HG02970 (cell line): ENCODE results near the gene ARHGEF11.

ENCODE experiments used
- ATAC-seq: cut with Tn5 transposase; IDR thresholded peaks from one replicate; pipeline ENCODE4 v1.9.1; 2021; ENCODE audit warnings: mild to moderate bottlenecking, moderate library complexity, moderate number of reproducible peaks; ENCODE audit not compliant: unreplicated experiment, low FRiP score

Gene ARHGEF11

GRCh38 chr1:157004806-157005205, 40.7 kb downstream of the ARHGEF11 start:
- ATAC-seq, result no peak

DNA sequence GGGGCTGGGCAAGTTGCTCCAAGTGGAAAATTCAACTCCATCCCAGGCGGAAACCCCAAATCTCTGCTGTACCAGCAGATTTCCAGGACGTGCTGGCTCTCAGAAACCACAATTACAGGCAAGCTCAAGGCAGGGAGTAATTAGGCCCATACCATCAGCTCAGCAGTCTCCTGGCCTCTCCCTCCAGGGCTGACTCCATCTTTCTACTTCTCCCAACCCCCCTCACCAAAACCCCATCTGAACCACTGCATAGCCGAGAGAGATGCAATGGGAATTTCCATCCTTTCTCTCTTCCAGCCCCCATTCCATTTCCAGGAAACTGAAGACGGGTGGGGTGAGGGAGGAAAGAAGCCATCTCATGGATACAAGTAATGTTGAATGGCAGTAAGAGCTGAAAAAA, 41.2 kb downstream of the ARHGEF11 start:
- no peak for ATAC-seq

DNA sequence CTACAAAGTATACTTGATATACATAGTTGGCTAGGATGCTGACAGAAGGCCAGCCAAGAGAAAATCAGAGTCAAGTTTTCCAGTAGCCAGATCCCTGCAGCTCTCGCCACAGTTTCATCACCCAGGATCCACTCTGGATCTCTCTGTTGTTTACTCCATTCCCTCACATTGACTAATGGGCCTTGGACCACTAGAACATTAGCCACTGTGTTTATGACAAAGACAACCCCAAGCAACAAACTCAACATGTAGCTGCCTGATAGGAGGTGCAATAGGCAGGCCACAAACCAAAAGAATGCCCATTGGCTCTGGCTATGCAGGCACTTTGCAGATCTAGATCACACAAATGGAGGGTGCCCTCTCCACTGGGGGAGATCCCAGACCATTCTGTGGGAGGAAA, 44.2 kb downstream of the ARHGEF11 start:
- ATAC-seq, result no peak

GRCh38 chr1:157000686-157001085, 44.9 kb downstream of the ARHGEF11 start:
- no peak for ATAC-seq

- ATAC-seq, result no peak
Observed at GRCh38 chr1:156999596-157000320, 45.8 kb downstream of the ARHGEF11 start.

- no peak for ATAC-seq
Observed at GRCh38 chr1:156998840-156999500, 46.6 kb downstream of the ARHGEF11 start.

DNA sequence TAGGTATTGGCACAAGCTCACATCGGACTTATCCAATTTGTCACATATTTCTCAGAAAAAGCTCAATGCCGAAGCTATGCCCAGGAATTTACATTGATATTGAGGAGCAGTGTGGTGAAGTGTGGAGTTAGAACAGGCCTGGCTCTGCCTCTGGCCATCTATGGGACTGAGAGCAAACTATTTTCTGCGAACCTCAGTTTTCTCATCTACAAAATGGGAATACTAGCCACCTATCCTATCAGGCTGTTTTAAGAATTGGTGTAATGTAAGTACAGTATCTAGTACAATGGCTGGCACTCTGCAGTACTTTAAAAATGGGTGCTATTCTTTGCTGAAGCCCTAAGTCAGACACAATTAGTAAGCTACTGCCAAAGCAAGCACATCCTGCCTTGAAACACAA, 47.2 kb downstream of the ARHGEF11 start:
- ATAC-seq, result no peak

GRCh38 chr1:156995412-156995811, 50.1 kb downstream of the ARHGEF11 start:
- no peak for ATAC-seq

DNA sequence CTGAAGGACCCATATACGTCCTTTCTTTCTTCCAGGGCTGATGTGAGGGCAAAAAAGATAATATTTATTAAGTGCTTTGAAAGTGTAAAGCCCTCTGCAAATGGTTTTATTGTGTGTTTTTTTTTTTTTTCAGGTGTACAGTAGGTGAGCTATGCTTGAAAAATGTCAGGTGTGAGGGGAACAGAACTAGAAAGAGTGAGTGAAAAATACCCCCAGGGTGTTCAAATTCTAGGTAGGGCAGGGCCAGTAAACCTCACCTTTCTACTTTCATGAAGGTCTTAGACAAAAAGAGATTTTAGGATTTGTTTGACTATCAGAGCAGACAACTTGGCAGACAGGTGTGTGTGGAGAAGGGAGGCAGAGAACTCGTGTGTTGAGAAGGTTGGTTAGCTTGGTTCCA, 51.3 kb downstream of the ARHGEF11 start:
- ATAC-seq, result no peak

GRCh38 chr1:156993426-156994147, 52.0 kb downstream of the ARHGEF11 start:
- no peak for ATAC-seq

DNA sequence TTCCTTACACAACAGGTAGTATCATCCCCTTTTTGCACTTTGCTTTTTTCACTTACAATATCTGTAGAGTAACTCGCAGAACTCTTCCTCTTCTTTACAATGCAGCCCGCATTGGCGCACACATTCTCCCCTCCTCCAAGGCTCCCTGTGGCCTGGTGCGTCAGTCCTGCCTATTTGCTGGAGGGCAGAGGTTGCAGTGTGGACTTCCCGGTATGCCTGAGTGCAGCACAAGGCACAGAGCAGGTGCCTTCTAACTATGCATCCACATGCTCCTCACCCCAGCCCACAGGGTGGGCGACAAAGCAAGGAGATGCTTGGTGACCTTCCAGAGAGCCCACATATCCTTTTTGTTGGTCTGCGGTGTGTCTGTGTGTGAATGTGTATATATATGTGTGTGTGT, 53.3 kb downstream of the ARHGEF11 start:
- ATAC-seq, result no peak

DNA sequence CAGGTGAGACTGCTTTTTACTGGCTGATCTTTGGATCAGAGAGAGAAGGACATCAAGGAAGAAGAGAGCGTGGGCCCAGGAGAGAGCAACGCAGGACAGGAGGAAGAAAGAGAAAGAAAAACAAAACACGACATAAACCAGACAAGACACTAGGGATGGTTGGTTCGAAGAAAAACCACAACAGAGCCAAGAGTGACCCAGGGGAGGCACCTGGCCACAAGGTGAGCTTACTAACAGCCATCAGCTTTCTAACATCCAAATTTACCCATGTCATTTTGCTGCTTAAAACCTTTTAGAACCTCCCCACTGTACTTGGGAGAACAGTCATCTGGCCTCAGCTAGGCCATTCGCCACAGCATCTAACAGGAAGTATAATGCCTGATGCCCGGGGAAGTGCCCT, 57.8 kb downstream of the ARHGEF11 start:
- ATAC-seq, result no peak

GRCh38 chr1:156980551-156980950, 65.0 kb downstream of the ARHGEF11 start:
- no peak for ATAC-seq

- no peak for ATAC-seq
Observed at GRCh38 chr1:156975084-156975483, 70.5 kb downstream of the ARHGEF11 start.

- ATAC-seq, result no peak
Observed at GRCh38 chr1:156973417-156973816, 72.1 kb downstream of the ARHGEF11 start.

DNA sequence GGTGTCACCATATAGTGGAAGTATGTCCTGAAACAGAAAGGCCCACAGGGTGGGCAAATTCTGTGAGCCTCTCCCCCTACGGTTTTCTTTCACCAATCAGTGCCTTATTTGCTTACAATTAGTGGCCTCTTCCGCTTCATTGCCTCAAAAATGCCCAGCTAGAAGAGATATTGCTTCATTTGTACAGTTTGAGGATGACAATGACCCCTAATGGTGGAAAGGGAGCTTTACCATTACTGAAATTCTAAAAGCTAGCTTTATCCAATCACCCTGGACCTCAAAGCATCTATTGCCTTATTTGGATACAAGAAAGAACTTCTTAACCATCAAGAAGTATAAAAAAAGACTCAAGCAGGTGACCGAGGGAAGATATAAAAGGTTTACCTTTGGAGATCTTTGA, 75.5 kb downstream of the ARHGEF11 start:
- ATAC-seq, result no peak

DNA sequence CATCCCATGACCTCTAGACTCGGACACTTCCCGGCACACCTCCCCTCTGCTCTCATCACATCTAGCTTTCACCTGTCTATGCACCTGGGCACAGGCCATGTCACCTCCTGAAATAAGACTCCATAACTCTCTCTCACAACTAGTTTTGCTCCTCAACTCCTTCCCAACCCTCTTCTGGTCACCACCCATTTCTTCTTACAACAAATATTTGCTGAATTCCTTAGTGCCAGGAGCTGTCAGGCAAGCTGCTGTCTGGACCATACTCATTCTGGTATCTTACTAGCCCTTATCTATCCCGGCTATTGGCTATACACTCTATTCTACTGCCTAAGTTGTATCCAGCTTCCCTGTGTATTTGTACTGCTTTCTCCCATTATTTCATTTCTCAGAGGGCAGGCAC, 76.0 kb downstream of the ARHGEF11 start:
- ATAC-seq, result no peak

DNA sequence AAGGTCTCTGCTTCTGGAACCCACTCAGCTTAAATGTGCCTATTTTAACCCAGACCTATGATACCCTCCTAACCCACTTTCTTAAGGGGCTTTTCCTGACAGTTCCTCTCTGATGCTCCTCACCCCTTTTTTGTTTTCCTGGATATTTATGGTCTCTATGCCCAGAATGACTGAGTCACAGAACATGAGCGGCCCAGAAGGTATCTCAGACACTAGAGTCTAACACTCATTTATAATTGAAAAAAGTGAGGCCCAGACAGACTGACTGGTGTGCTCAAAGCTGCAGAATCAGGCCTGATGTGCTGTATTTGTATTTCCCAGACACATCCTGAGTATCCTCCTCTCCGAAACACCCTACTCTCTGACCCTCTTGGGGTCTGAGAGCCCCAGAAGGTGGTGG, 81.1 kb downstream of the ARHGEF11 start:
- no peak for ATAC-seq

- ATAC-seq, result no peak
Observed at GRCh38 chr1:156963621-156964020, 81.9 kb downstream of the ARHGEF11 start.

- no peak for ATAC-seq
Observed at GRCh38 chr1:156961709-156962108, 83.8 kb downstream of the ARHGEF11 start.

- no peak for ATAC-seq
Observed at GRCh38 chr1:156959925-156960324, 85.6 kb downstream of the ARHGEF11 start.

GRCh38 chr1:156959414-156959813, 86.1 kb downstream of the ARHGEF11 start:
- no peak for ATAC-seq
